Pancreas (tissue), 10 donors: ENCODE results near the gene CCDC136. TPM values are rescaled to one million over a fixed set of nuclear protein-coding genes. Genes with fewer than 3 reads are reported as not detected.

Experiments
- ATAC-seq, 4 donors: fragments of 200-7000 bp; cut with Tn5 transposase; one replicate each; pipeline versions ENCODE4 v1.8.0 to v1.9.1; 2020; ENCODE audit warnings: mild to moderate bottlenecking in 4 of 4, moderate library complexity in 4 of 4
- DNase-seq, 6 donors: peaks; one replicate each; pipeline ENCODE4 v3.0.0-alpha.2; 2020
- FAIRE-seq: peaks from 2 replicates; lab custom pipeline; 2012; peaks lifted over from hg19 to GRCh38; lab: Jason Lieb, UNC
- H3K27ac ChIP-seq, 4 donors: fragments of 200-600 bp; sonication (generic); 1 replicate in 3 of 4; 2 replicates in 1 of 4; pipeline versions ENCODE4 v1.5.0 to v1.8.0; 2020
- H3K27me3 ChIP-seq, 4 donors: fragments of 200-600 bp; one replicate each; pipeline ENCODE4 v1.8.0; 2021
- H3K36me3 ChIP-seq, 3 donors: fragments of 200-600 bp; sonication (generic) in 1 of 3; one replicate each; pipeline versions ENCODE4 v1.5.0 to v1.8.0; 2020 to 2021
- H3K4me1 ChIP-seq, 3 donors: fragments of 200-600 bp; one replicate each; pipeline ENCODE4 v1.8.0; 2021
- H3K4me3 ChIP-seq, 4 donors: fragments of 200-600 bp; sonication (generic) in 2 of 4; one replicate each; pipeline versions ENCODE4 v1.5.0 to v1.8.0; 2020 to 2021
- H3K9me3 ChIP-seq, 4 donors: fragments of 200-600 bp; one replicate each; pipeline ENCODE4 v1.8.0; 2021
- CTCF ChIP-seq, 4 donors: fragments of 200-600 bp; sonication (generic) in 3 of 4; IDR thresholded peaks; one replicate each; pipeline versions ENCODE4 v1.5.0 to v1.8.0; 2021; ENCODE audit warnings: antibody characterized with exemption in 4 of 4
- WGBS, 2 donors: extraction: QIAGEN DNeasy Blood & Tissue Kit; methylation state at CpG; one replicate each; pipeline ENCODE4 v1.1.7; 2013; 5-methylcytosine and 5-hydroxymethylcytosine counted together
- intact Hi-C, 3 donors: fragments of 100-400 bp; cut with DNase I; formaldehyde crosslinking; loops; one replicate each; pipeline versions ENCODE4 v1.11.1 to v1.14.2; 2022
- polyA plus RNA-seq, 2 donors: library from polyadenylated mRNA; stranded (reverse); fragments of 200-250 nt; gene quantifications; one replicate each; pipeline ENCODE4 v1.2.3, GENCODE V29; 2013
- total RNA-seq, 6 donors: library from RNA; stranded (reverse); fragmentation: NEBNext Ultra II Directional in 4 of 6; extraction: Animal tissue kit (Norgen Biotek cat#: 25700) in 4 of 6; gene quantifications; one replicate each; pipeline versions ENCODE4 v1.2.1 to v1.2.4, GENCODE V29; 2021 to 2023
- donor health status: healthy with polysubstance abuse.
- donor health status: DM: no; HTN: no; CAD: no; lungs with moderate emphysema.
- donor health status: DM: no; HTN: no; CAD: no.
- donor health status: control.
- donor health status: control.
- donor health status: Bipolar disorder and iron deficiency.
- donor health status: DM: yes; HTN: yes; CAD: no.
- donor health status: DM: no; HTN: no; CAD: no.
- donor health status: DM: no; HTN: no; CAD: no.
- donor health status: DM: yes; HTN: yes; CAD: no.

Gene CCDC136
- total and polyA plus RNA-seq, 8 donors: 0.66 to 2.9 (median 1.3) TPM

- Histone ChIP-seq H3K36me3 (no peaks in the 10 kb centered on the region), H3K4me3 (no peak overlapping the region), H3K4me1 (peaks cover 0 to 5% (median 4%) of the 10 kb centered on the region in 3 donors), H3K9me3 (no peaks in the 10 kb centered on the region), H3K27ac (no peak overlapping the region), H3K27me3 (no peaks in the 10 kb centered on the region)
- no peak for DNase-seq
- ATAC-seq: no peak
- 86 to 91% methylated on average over 8 of the region's 8 CpGs for WGBS, 2 donors
- FAIRE-seq: no peak
- intact Hi-C loops: no loop called here
- TF ChIP-seq CTCF (IDR thresholded peaks at IDR 0.05): no peak
Measured at GRCh38 chr7:128794436-128794835, 2.7 kb downstream of the CCDC136 start.

GRCh38 chr7:128795129-128795528, 3.4 kb downstream of the CCDC136 start:
- Histone ChIP-seq H3K4me3 (no peak overlapping the region), H3K4me1 (peaks cover 0 to 5% (median 4%) of the 10 kb centered on the region in 3 donors), H3K36me3 (no peaks in the 10 kb centered on the region), H3K9me3 (no peaks in the 10 kb centered on the region), H3K27ac (no peak overlapping the region), H3K27me3 (no peaks in the 10 kb centered on the region)
- FAIRE-seq (no peak), ATAC-seq (no peak), DNase-seq (no peak)
- no peak for TF ChIP-seq CTCF (IDR thresholded peaks at IDR 0.05)
- intact Hi-C loops: no loop called here
- 77 to 88% methylated on average over 4 of the region's 4 CpGs for WGBS, 2 donors

- no peak for DNase-seq
- H3K36me3 ChIP-seq: no peaks in the 10 kb centered on the region
- intact Hi-C loops: no loop called here
- WGBS, 2 donors: 73 to 82% methylated on average over 5 of the region's 5 CpGs
- no peaks in the 10 kb centered on the region for H3K9me3 ChIP-seq
- H3K4me1 ChIP-seq: peaks cover 0 to 5% (median 4%) of the 10 kb centered on the region in 3 donors
- ATAC-seq: no peak
- no peak for TF ChIP-seq CTCF (IDR thresholded peaks at IDR 0.05)
- H3K4me3 ChIP-seq: no peak overlapping the region
- no peak overlapping the region for H3K27ac ChIP-seq
- FAIRE-seq: no peak
- no peaks in the 10 kb centered on the region for H3K27me3 ChIP-seq
Measured at GRCh38 chr7:128796327-128796726, 4.6 kb downstream of the CCDC136 start.

- ATAC-seq: no peak
- DNase-seq: no peak
- no peak for FAIRE-seq
- no peak overlapping the region for H3K27ac ChIP-seq
- no peak for TF ChIP-seq CTCF (IDR thresholded peaks at IDR 0.05)
- WGBS, 2 donors: 70 to 74% methylated on average over 2 of the region's 2 CpGs
- no peak overlapping the region for H3K4me3 ChIP-seq
- intact Hi-C loops: no loop called here
- no peaks in the 10 kb centered on the region for H3K36me3 ChIP-seq
- H3K27me3 ChIP-seq: no peaks in the 10 kb centered on the region
- no peaks in the 10 kb centered on the region for H3K9me3 ChIP-seq
- H3K4me1 ChIP-seq: no peaks in the 10 kb centered on the region
Measured at GRCh38 chr7:128799451-128799850, 7.7 kb downstream of the CCDC136 start.

- Histone ChIP-seq H3K36me3 (no peaks in the 10 kb centered on the region), H3K4me3 (no peak overlapping the region), H3K27ac (no peak overlapping the region), H3K4me1 (no peaks in the 10 kb centered on the region), H3K9me3 (no peaks in the 10 kb centered on the region), H3K27me3 (no peaks in the 10 kb centered on the region)
- intact Hi-C loops: no loop called here
- 83 to 84% methylated on average over 3 of the region's 3 CpGs for WGBS, 2 donors
- no peak for TF ChIP-seq CTCF (IDR thresholded peaks at IDR 0.05)
- DNase-seq: no peak
- ATAC-seq: no peak
- no peak for FAIRE-seq
Measured at GRCh38 chr7:128800567-128800966, 8.8 kb downstream of the CCDC136 start.
